Measurements from ENCODE around the gene GXYLT2.
A peak's percentile ranks its signal among the peaks of the same experiment; 100 is the strongest.

Gene GXYLT2

DNA sequence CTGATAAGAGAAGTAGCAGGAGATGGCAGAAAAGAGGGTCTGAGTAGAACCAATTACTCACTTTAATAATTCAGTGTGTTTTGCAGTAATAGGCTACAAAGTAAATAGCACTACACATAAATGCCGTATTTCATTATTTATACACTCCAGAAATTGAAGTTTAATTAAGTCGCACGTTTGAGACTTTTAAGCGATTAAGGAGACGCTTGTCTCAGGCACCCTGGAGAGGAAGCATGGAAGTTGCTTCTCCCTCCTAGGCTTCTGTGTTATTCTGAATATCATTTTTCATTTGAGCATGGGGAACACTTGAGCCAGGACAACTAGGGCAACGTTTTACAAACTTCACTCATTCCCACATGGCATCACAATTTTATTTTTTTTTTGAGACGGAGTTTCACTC is 12.2 kb downstream of the GXYLT2 start (continued):
- TF ChIP-seq, protein P1, sequence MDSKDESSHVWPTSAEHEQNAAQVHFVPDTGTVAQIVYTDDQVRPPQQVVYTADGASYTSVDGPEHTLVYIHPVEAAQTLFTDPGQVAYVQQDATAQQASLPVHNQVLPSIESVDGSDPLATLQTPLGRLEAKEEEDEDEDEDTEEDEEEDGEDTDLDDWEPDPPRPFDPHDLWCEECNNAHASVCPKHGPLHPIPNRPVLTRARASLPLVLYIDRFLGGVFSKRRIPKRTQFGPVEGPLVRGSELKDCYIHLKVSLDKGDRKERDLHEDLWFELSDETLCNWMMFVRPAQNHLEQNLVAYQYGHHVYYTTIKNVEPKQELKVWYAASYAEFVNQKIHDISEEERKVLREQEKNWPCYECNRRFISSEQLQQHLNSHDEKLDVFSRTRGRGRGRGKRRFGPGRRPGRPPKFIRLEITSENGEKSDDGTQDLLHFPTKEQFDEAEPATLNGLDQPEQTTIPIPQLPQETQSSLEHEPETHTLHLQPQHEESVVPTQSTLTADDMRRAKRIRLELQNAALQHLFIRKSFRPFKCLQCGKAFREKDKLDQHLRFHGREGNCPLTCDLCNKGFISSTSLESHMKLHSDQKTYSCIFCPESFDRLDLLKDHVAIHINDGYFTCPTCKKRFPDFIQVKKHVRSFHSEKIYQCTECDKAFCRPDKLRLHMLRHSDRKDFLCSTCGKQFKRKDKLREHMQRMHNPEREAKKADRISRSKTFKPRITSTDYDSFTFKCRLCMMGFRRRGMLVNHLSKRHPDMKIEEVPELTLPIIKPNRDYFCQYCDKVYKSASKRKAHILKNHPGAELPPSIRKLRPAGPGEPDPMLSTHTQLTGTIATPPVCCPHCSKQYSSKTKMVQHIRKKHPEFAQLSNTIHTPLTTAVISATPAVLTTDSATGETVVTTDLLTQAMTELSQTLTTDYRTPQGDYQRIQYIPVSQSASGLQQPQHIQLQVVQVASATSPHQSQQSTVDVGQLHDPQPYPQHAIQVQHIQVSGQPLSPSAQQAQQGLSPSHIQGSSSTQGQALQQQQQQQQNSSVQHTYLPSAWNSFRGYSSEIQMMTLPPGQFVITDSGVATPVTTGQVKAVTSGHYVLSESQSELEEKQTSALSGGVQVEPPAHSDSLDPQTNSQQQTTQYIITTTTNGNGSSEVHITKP (tag by site-specific recombination; IDR thresholded peaks at IDR 0.05) = peak; percentile 24; the same call in 1 of the 2 replicates
- TF ChIP-seq GLIS1 (tag by site-specific recombination; IDR thresholded peaks at IDR 0.05) = peak; percentile 32; the same call in 1 of the 2 replicates

DNA sequence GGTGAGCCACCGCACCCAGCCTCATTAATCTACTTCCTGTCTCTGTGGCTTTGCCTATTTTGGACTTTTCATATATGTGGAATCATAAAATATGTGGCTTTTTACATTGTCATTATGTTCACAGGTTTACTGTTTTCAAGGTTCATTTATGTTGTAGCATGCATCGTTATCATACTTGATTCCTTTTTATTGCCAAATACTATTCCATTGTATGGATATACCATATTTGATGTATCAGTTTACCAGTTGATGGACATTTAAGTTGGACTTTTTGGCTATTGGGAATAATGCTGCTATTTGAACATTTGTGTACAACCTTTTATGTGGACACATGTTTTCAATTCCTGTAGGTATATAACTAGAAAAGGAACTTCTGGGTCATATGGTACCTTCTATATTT is 14.0 kb downstream of the GXYLT2 start:
- H3K9me3 ChIP-seq (ENCODE audit: control insufficient read depth, insufficient read depth, low read depth, low read length) = no peaks in the 10 kb centered on the region
- no peak overlapping the region for H3K27ac ChIP-seq (ENCODE audit: extremely low read depth, low read depth, low read length)
- ChIA-PET POLR2A (no interaction called here), CTCF (no interaction called here)
- no peaks in the 10 kb centered on the region for H3K36me3 ChIP-seq (ENCODE audit: control insufficient read depth in 2 of 2, insufficient read depth in 1 of 2, low read length in 2 of 2)
- no peak overlapping the region for H3K4me3 ChIP-seq (ENCODE audit: low read depth, low read length)
- H3K4me1 ChIP-seq (ENCODE audit: control insufficient read depth, insufficient read depth, low read length) = peaks cover 23% of the 10 kb centered on the region
- TF ChIP-seq ZNF354C (tag by site-specific recombination; IDR thresholded peaks at IDR 0.05; ENCODE audit: borderline replicate concordance, low read depth) (no peak), ZNF146 (tag by site-specific recombination; IDR thresholded peaks at IDR 0.05) (peak; percentile 90)

DNA sequence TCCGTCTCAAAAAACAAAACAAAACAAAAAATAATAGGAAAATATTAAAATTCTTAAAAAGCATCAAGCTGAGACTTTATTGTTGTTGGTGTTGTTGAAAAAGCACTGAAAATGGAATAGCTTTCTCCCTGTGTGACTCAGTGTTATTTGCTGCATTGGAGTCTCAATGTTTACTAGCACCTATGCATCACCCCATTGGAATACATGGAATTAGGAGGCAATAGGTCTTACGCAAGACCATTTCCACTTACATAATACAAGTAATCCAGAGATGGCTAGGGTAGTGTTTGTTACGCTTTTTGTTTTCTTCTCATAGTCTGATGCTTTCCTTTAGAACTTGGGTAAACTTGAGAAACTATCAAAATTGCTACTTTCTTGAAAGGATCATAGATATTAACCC is 15.2 kb downstream of the GXYLT2 start:
- Histone ChIP-seq H3K36me3 (ENCODE audit: control insufficient read depth in 2 of 2, insufficient read depth in 1 of 2, low read length in 2 of 2) (no peaks in the 10 kb centered on the region), H3K4me1 (ENCODE audit: control insufficient read depth, insufficient read depth, low read length) (peaks cover 20% of the 10 kb centered on the region), H3K27ac (ENCODE audit: extremely low read depth, low read depth, low read length) (no peak overlapping the region), H3K4me3 (ENCODE audit: low read depth, low read length) (no peak overlapping the region), H3K9me3 (ENCODE audit: control insufficient read depth, insufficient read depth, low read depth, low read length) (no peaks in the 10 kb centered on the region)
- TF ChIP-seq KLF1 (tag by site-specific recombination; IDR thresholded peaks at IDR 0.05) (no peak), REPIN1 (tag by site-specific recombination; IDR thresholded peaks at IDR 0.05; ENCODE audit: low read depth) (no peak), FEZF1 (tag by site-specific recombination; IDR thresholded peaks at IDR 0.05) (no peak), SP2 (tag by site-specific recombination; IDR thresholded peaks at IDR 0.05) (no peak), ZNF140 (tag by site-specific recombination; IDR thresholded peaks at IDR 0.05) (no peak), ZNF133 (tag by site-specific recombination; IDR thresholded peaks at IDR 0.05) (no peak)
- TF ChIP-seq, protein P2, sequence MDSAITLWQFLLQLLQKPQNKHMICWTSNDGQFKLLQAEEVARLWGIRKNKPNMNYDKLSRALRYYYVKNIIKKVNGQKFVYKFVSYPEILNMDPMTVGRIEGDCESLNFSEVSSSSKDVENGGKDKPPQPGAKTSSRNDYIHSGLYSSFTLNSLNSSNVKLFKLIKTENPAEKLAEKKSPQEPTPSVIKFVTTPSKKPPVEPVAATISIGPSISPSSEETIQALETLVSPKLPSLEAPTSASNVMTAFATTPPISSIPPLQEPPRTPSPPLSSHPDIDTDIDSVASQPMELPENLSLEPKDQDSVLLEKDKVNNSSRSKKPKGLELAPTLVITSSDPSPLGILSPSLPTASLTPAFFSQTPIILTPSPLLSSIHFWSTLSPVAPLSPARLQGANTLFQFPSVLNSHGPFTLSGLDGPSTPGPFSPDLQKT (IDR thresholded peaks at IDR 0.05; ENCODE audit: borderline replicate concordance, low read depth, low read length) = no peak
- TF ChIP-seq, protein P3, sequence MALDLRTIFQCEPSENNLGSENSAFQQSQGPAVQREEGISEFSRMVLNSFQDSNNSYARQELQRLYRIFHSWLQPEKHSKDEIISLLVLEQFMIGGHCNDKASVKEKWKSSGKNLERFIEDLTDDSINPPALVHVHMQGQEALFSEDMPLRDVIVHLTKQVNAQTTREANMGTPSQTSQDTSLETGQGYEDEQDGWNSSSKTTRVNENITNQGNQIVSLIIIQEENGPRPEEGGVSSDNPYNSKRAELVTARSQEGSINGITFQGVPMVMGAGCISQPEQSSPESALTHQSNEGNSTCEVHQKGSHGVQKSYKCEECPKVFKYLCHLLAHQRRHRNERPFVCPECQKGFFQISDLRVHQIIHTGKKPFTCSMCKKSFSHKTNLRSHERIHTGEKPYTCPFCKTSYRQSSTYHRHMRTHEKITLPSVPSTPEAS (tag by site-specific recombination; IDR thresholded peaks at IDR 0.05) = no peak
- TF ChIP-seq, protein P4, sequence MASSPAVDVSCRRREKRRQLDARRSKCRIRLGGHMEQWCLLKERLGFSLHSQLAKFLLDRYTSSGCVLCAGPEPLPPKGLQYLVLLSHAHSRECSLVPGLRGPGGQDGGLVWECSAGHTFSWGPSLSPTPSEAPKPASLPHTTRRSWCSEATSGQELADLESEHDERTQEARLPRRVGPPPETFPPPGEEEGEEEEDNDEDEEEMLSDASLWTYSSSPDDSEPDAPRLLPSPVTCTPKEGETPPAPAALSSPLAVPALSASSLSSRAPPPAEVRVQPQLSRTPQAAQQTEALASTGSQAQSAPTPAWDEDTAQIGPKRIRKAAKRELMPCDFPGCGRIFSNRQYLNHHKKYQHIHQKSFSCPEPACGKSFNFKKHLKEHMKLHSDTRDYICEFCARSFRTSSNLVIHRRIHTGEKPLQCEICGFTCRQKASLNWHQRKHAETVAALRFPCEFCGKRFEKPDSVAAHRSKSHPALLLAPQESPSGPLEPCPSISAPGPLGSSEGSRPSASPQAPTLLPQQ (tag by site-specific recombination; IDR thresholded peaks at IDR 0.05) = no peak
- ChIA-PET CTCF (no interaction called here), POLR2A (no interaction called here)

DNA sequence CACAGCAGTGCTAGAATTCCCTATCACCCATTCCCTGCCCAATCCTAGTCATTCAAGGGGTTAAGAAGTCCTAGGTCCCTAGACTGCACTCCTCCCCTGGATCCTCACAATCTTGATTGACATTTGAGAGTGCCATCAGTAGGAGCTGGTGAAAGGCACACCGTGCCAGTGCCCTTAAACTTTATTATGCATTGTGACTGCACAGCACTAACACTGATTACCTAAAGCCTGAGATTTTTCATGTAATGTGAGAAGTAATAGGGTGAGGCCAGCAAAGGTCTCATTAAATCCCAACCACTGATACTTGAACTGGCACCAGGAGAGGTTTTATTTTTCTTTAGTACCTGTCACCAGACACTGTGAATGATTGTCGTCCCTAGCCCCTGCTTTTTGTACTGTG is 16.3 kb downstream of the GXYLT2 start:
- H3K27ac ChIP-seq (ENCODE audit: extremely low read depth, low read depth, low read length) = no peak overlapping the region
- POLR2A ChIA-PET = no interaction called here
- CTCF ChIA-PET = no interaction called here
- TF ChIP-seq ZNF391 (tag by site-specific recombination; IDR thresholded peaks at IDR 0.05; ENCODE audit: borderline replicate concordance, low read depth) = peak; percentile 40; the same call in 1 of the 2 replicates
- peak; percentile 46; the same call in 1 of the 2 replicates for TF ChIP-seq MZF1 (tag by site-specific recombination; IDR thresholded peaks at IDR 0.05; ENCODE audit: borderline replicate concordance)
- no peak for TF ChIP-seq ZNF549 (tag by site-specific recombination; IDR thresholded peaks at IDR 0.05)
- no peak for TF ChIP-seq ZNF266 (tag by site-specific recombination; IDR thresholded peaks at IDR 0.05; ENCODE audit: low read depth)
- peak; percentile 78; the same call in 1 of the 2 replicates for TF ChIP-seq OVOL3 (tag by site-specific recombination; IDR thresholded peaks at IDR 0.05)
- peak; percentile 32; the same call in 1 of the 2 replicates for TF ChIP-seq KLF10 (tag by site-specific recombination; IDR thresholded peaks at IDR 0.05)
- TF ChIP-seq SP7 (tag by site-specific recombination; IDR thresholded peaks at IDR 0.05) = peak; percentile 93
- no peak for TF ChIP-seq ZNF48 (tag by site-specific recombination; IDR thresholded peaks at IDR 0.05)
- peak; percentile 75 for TF ChIP-seq IKZF3 (tag by site-specific recombination; IDR thresholded peaks at IDR 0.05)
- no peak for TF ChIP-seq ZNF324 (tag by site-specific recombination; IDR thresholded peaks at IDR 0.05)
- TF ChIP-seq MYNN (tag by site-specific recombination; IDR thresholded peaks at IDR 0.05; ENCODE audit: borderline replicate concordance) = no peak
- no peak for TF ChIP-seq ZNF169 (tag by site-specific recombination; IDR thresholded peaks at IDR 0.05)

More for the DNA sequence above, 16.3 kb downstream of the GXYLT2 start:
- H3K9me3 ChIP-seq (ENCODE audit: control insufficient read depth, insufficient read depth, low read depth, low read length) = no peaks in the 10 kb centered on the region
- no peaks in the 10 kb centered on the region for H3K36me3 ChIP-seq (ENCODE audit: control insufficient read depth in 2 of 2, insufficient read depth in 1 of 2, low read length in 2 of 2)
- peaks cover 20% of the 10 kb centered on the region for H3K4me1 ChIP-seq (ENCODE audit: control insufficient read depth, insufficient read depth, low read length)
- H3K4me3 ChIP-seq (ENCODE audit: low read depth, low read length) = no peak overlapping the region

All from HEK293 (cell line).